ENCODE measurements around the gene KRTAP19-8.

Gene KRTAP19-8

DNA sequence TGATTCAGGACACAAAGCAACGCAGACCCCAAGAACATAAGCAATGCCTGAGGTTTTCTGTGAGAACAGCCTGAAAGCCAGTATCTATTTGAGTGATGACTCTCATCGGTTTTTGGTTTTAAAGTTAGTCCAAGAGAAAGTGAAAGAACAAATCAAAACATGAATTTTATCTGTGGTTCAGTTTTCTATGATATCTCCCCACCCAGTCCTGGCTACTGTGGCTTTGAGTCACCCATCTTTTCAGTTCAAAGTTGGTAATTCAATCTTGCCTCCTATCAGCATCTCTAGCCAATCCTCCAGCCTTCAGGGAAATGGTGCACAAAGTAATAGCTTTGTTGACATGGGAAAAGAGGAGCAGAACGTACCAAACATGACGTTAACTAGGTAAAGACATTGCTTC, 40.5 kb upstream of the KRTAP19-8 start:
- Histone ChIP-seq H3K36me3 (ENCODE audit: insufficient read depth, low read length) (no peaks in the 10 kb centered on the region), H3K9ac (ENCODE audit: low read length) (no peak overlapping the region), H3K4me2 (ENCODE audit: low read length) (no peak overlapping the region), H3F3A (ENCODE audit: insufficient read depth, low read length) (no peaks in the 10 kb centered on the region), H3K9me2 (ENCODE audit: low read depth, low read length) (no peaks in the 10 kb centered on the region), H3K27ac (ENCODE audit: low read depth, low read length, poor library complexity, severe bottlenecking) (no peak overlapping the region), H3K9me3 (ENCODE audit: low read length) (no peaks in the 10 kb centered on the region), H3K79me2 (ENCODE audit: insufficient read depth, low read length) (no peaks in the 10 kb centered on the region), H3K4me3 (ENCODE audit: low read depth, low read length, poor library complexity, severe bottlenecking) (no peak overlapping the region), H2AFZ (ENCODE audit: low read length) (no peak overlapping the region), H4K20me1 (ENCODE audit: insufficient read depth, low read length) (no peaks in the 10 kb centered on the region), H3K4me1 (ENCODE audit: insufficient read depth, low read length, severe bottlenecking) (no peaks in the 10 kb centered on the region), H3K27me3 (ENCODE audit: insufficient read depth, low read length) (no peaks in the 10 kb centered on the region)
- TF ChIP-seq, protein P1, sequence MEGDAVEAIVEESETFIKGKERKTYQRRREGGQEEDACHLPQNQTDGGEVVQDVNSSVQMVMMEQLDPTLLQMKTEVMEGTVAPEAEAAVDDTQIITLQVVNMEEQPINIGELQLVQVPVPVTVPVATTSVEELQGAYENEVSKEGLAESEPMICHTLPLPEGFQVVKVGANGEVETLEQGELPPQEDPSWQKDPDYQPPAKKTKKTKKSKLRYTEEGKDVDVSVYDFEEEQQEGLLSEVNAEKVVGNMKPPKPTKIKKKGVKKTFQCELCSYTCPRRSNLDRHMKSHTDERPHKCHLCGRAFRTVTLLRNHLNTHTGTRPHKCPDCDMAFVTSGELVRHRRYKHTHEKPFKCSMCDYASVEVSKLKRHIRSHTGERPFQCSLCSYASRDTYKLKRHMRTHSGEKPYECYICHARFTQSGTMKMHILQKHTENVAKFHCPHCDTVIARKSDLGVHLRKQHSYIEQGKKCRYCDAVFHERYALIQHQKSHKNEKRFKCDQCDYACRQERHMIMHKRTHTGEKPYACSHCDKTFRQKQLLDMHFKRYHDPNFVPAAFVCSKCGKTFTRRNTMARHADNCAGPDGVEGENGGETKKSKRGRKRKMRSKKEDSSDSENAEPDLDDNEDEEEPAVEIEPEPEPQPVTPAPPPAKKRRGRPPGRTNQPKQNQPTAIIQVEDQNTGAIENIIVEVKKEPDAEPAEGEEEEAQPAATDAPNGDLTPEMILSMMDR (IDR thresholded peaks at IDR 0.05; ENCODE audit: low read length) = no peak
- TF ChIP-seq EZH2 (IDR thresholded peaks at IDR 0.05; ENCODE audit: borderline replicate concordance, low read length) = no peak

- Histone ChIP-seq H3K79me2 (ENCODE audit: insufficient read depth, low read length) (no peaks in the 10 kb centered on the region), H3F3A (ENCODE audit: insufficient read depth, low read length) (no peaks in the 10 kb centered on the region), H3K27ac (ENCODE audit: low read depth, low read length, poor library complexity, severe bottlenecking) (no peak overlapping the region), H4K20me1 (ENCODE audit: insufficient read depth, low read length) (no peaks in the 10 kb centered on the region), H3K4me2 (ENCODE audit: low read length) (no peak overlapping the region), H3K9me3 (ENCODE audit: low read length) (no peaks in the 10 kb centered on the region), H3K4me1 (ENCODE audit: insufficient read depth, low read length, severe bottlenecking) (no peaks in the 10 kb centered on the region), H3K9ac (ENCODE audit: low read length) (no peak overlapping the region), H3K36me3 (ENCODE audit: insufficient read depth, low read length) (no peaks in the 10 kb centered on the region), H2AFZ (ENCODE audit: low read length) (no peak overlapping the region), H3K9me2 (ENCODE audit: low read depth, low read length) (no peaks in the 10 kb centered on the region), H3K27me3 (ENCODE audit: insufficient read depth, low read length) (no peaks in the 10 kb centered on the region), H3K4me3 (ENCODE audit: low read depth, low read length, poor library complexity, severe bottlenecking) (no peak overlapping the region)
- TF ChIP-seq EZH2 (IDR thresholded peaks at IDR 0.05; ENCODE audit: borderline replicate concordance, low read length) = no peak
- TF ChIP-seq, protein P1 (IDR thresholded peaks at IDR 0.05; ENCODE audit: low read length) = no peak
Observed at GRCh38 chr21:31078216-31078615, 39.9 kb upstream of the KRTAP19-8 start.

- Histone ChIP-seq H3K27me3 (ENCODE audit: insufficient read depth, low read length) (no peaks in the 10 kb centered on the region), H3K4me2 (ENCODE audit: low read length) (no peak overlapping the region), H3K4me1 (ENCODE audit: insufficient read depth, low read length, severe bottlenecking) (no peaks in the 10 kb centered on the region), H3K79me2 (ENCODE audit: insufficient read depth, low read length) (no peaks in the 10 kb centered on the region), H2AFZ (ENCODE audit: low read length) (no peak overlapping the region), H3K9ac (ENCODE audit: low read length) (no peak overlapping the region), H3K9me3 (ENCODE audit: low read length) (no peaks in the 10 kb centered on the region), H3K36me3 (ENCODE audit: insufficient read depth, low read length) (no peaks in the 10 kb centered on the region), H3K4me3 (ENCODE audit: low read depth, low read length, poor library complexity, severe bottlenecking) (no peak overlapping the region), H4K20me1 (ENCODE audit: insufficient read depth, low read length) (no peaks in the 10 kb centered on the region), H3K9me2 (ENCODE audit: low read depth, low read length) (no peaks in the 10 kb centered on the region), H3K27ac (ENCODE audit: low read depth, low read length, poor library complexity, severe bottlenecking) (no peak overlapping the region), H3F3A (ENCODE audit: insufficient read depth, low read length) (no peaks in the 10 kb centered on the region)
- TF ChIP-seq, protein P1 (IDR thresholded peaks at IDR 0.05; ENCODE audit: low read length) = no peak
- no peak for TF ChIP-seq EZH2 (IDR thresholded peaks at IDR 0.05; ENCODE audit: borderline replicate concordance, low read length)
Observed at GRCh38 chr21:31075848-31076247, 37.6 kb upstream of the KRTAP19-8 start.
